ENCODE data around the gene DPH1.

Gene DPH1

GRCh38 chr17:2049333-2050299 lies 19.7 kb downstream of the DPH1 start:
- no peak for DNase-seq (ENCODE audit: low read depth, low spot score)

DNA sequence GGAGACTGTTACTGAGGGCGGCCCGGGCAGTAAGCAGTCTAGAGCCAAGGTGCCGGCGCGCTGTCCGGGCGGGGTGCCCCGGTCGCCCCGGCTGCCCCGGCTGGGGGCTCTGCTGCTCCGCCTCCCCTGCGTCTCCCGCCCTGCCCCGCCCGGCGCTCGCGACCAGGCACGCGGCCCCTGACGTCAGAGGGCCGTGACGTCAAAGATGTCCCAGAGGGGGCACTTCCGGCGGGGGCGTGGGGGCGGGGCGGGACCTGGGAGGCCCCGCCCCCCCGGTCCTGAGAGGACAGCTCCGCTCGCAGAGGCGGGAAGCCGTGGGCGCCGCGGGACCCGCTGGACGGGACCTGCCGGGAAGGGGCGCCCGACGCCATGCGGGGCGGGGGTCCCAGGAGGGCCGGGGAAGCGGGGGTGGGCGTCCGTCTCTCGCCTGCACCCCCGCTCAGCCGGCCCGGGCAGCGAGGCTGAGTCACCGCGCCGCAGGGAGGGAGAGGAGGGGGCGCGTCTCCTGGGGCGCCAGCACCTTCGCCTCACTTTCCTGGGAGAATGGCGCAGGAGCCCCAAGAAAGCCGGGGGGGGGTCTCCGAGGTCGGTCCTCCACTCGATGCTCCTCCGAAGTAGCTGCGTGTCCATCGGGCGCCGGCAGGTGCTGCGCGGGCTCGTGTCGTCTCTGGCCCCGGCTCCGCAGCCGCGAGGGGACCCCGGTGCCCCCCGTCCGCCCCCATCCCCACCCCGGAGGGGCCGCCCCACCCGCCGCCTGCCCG lies 20.5 kb downstream of the DPH1 start:
- DNase-seq (ENCODE audit: low read depth, low spot score), result no peak

GRCh38 chr17:2051061-2051932 lies 21.3 kb downstream of the DPH1 start:
- DNase-seq (ENCODE audit: low read depth, low spot score), result no peak

GRCh38 chr17:2051933-2052559 lies 22.1 kb downstream of the DPH1 start:
- DNase-seq (ENCODE audit: low read depth, low spot score), result no peak

GRCh38 chr17:2053380-2054261 lies 23.7 kb downstream of the DPH1 start:
- DNase-seq (ENCODE audit: low read depth, low spot score), result no peak

DNA sequence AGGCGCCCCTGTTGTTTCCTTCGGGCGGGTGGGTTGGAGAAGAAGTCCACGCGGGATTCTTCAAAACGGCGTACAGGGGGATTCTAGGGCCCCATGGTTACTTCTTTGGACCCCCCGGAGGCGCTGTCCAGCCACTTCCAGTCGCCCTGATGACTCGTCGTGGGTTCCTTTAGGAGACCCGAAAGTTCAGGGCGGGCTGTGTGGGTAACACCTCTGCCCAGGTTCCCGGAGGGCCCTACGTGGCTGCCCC lies 24.2 kb downstream of the DPH1 start:
- no peak for DNase-seq (ENCODE audit: low read depth, low spot score)

- DNase-seq (ENCODE audit: low read depth, low spot score), result no peak
Measured at GRCh38 chr17:2054512-2055291, 24.7 kb downstream of the DPH1 start, which contains the start of gene HIC1. Gene HIC1, plus strand, starts transcription at chr17:2055103. Its CDS starts 1,588 bp downstream, at chr17:2056691.

DNA sequence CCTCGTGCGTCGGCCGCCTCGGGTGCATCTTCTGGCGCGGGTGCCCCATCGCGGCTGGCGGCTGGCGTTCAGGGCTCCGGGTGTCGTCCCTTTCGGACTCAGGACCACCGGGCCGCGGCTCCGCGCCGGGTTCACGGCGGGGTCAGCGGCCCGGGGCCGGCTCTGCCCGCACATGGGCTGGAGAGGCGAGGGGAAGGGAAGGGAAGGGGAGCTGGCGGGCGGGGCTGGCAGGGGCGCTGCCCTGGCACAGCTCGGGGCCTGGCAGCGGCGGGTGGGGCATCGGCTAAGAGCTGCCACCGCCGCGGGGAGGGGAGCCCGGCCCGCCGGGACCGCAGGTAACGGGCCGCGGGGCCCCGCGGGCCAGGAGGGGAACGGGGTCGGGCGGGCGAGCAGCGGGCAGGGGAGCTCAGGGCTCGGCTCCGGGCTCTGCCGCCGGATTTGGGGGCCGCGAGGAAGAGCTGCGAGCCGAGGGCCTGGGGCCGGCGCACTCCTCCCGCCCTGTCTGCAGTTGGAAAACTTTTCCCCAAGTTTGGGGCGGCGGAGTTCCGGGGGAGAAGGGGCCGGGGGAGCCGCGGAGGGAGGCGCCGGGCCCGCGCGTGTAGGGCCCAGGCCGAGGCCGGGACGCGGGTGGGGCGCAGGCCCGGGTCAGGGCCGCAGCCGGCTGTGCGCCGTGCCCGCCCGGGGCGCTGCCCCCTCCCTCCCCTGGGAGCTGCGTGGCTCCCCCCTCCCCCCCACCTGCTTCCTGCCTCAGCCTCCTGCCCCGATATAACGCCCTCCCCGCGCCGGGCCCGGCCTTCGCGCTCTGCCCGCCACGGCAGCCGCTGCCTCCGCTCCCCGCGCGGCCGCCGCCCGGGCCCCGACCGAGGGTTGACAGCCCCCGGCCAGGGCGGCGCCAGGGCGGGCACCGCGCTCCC lies 25.6 kb downstream of the DPH1 start:
- DNase-seq (ENCODE audit: low read depth, low spot score), result no peak

DNA sequence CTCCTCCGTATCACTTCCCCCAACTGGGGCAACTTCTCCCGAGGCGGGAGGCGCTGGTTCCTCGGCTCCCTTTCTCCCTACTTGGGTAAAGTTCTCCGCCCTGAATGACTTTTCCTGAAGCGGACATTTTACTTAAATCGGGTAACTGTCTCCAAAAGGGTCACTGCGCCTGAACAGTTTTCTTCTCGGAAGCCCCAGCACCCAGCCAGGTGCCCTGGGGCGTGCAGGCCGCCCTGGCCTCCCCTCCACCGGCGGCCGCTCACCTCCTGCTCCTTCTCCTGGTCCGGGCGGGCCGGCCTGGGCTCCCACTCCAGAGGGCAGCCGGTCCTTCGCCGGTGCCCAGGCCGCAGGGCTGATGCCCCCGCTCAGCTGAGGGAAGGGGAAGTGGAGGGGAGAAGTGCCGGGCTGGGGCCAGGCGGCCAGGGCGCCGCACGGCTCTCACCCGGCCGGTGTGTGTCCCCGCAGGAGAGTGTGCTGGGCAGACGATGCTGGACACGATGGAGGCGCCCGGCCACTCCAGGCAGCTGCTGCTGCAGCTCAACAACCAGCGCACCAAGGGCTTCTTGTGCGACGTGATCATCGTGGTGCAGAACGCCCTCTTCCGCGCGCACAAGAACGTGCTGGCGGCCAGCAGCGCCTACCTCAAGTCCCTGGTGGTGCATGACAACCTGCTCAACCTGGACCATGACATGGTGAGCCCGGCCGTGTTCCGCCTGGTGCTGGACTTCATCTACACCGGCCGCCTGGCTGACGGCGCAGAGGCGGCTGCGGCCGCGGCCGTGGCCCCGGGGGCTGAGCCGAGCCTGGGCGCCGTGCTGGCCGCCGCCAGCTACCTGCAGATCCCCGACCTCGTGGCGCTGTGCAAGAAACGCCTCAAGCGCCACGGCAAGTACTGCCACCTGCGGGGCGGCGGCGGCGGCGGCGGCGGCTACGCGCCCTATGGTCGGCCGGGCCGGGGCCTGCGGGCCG lies 26.5 kb downstream of the DPH1 start:
- DNase-seq (ENCODE audit: low read depth, low spot score), result no peak

DNA sequence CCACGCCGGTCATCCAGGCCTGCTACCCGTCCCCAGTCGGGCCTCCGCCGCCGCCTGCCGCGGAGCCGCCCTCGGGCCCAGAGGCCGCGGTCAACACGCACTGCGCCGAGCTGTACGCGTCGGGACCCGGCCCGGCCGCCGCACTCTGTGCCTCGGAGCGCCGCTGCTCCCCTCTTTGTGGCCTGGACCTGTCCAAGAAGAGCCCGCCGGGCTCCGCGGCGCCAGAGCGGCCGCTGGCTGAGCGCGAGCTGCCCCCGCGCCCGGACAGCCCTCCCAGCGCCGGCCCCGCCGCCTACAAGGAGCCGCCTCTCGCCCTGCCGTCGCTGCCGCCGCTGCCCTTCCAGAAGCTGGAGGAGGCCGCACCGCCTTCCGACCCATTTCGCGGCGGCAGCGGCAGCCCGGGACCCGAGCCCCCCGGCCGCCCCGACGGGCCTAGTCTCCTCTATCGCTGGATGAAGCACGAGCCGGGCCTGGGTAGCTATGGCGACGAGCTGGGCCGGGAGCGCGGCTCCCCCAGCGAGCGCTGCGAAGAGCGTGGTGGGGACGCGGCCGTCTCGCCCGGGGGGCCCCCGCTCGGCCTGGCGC lies 27.3 kb downstream of the DPH1 start:
- DNase-seq (ENCODE audit: low read depth, low spot score), result no peak

DNA sequence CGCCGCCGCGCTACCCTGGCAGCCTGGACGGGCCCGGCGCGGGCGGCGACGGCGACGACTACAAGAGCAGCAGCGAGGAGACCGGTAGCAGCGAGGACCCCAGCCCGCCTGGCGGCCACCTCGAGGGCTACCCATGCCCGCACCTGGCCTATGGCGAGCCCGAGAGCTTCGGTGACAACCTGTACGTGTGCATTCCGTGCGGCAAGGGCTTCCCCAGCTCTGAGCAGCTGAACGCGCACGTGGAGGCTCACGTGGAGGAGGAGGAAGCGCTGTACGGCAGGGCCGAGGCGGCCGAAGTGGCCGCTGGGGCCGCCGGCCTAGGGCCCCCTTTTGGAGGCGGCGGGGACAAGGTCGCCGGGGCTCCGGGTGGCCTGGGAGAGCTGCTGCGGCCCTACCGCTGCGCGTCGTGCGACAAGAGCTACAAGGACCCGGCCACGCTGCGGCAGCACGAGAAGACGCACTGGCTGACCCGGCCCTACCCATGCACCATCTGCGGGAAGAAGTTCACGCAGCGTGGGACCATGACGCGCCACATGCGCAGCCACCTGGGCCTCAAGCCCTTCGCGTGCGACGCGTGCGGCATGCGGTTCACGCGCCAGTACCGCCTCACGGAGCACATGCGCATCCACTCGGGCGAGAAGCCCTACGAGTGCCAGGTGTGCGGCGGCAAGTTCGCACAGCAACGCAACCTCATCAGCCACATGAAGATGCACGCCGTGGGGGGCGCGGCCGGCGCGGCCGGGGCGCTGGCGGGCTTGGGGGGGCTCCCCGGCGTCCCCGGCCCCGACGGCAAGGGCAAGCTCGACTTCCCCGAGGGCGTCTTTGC lies 28.0 kb downstream of the DPH1 start:
- no peak for DNase-seq (ENCODE audit: low read depth, low spot score)

GRCh38 chr17:2058586-2059546 lies 28.9 kb downstream of the DPH1 start:
- DNase-seq (ENCODE audit: low read depth, low spot score), result no peak

DNA sequence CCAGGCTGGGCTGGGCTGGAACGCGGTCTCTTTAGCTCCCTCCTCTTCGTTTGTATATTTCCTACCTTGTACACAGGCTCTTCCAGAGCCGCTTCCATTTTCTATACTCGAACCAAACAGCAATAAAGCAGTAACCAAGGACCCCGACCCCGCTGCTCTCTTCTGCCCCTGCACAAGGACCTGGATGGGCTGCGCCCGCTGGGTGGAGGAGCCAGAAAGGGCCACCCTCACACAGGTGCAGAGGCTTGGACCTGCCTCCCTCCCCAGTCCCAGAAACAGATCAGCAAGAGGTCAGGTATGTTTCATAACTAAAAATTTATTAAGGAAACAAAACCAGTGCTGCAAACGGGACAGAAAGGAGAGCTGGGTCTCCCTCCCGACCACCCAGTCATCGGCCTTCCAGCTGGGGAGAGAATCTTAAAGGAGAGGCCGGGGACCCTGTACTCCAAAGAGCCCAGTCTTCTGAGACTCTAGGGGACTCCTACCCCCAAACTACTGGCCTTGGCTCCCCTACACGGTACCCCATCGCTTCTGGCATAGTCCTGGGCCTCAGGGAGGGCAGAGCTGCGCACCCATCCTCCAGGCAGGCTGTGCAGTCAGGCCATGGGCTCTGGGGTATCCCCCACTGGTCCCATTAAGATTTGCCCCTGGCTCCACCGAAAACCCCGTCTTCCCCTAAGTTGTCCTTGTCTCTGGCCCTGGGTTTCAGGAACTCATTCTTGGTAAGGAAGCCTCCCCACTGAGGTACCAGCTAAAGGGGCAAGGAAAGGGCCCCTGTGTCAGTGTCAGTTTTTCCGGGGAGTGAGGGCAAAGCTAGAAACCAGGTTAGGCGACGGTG lies 29.8 kb downstream of the DPH1 start:
- DNase-seq (ENCODE audit: low read depth, low spot score), result no peak

DNA sequence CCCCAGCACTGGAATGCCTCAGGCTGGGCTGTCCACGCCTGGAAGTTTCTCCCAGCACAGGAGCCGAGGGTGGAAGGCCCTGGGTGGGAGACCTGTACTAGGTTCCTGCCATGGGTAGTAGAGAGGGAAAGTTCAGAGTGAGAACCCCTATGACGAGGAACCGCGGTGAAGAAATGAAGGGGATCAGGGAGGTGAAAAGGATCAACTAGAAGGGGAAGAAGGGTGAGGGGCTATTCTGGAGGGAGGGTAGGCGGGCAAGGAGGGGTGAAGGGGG lies 30.4 kb downstream of the DPH1 start:
- DNase-seq (ENCODE audit: low read depth, low spot score), result no peak
